ENCODE data around the gene C1QL2. TPM values are rescaled to one million over a fixed set of nuclear protein-coding genes. Genes with fewer than 3 reads are reported as not detected.

C1QL2 gene
- total RNA-seq, 1 experiment from 2014 or later: 1.5 TPM

DNA sequence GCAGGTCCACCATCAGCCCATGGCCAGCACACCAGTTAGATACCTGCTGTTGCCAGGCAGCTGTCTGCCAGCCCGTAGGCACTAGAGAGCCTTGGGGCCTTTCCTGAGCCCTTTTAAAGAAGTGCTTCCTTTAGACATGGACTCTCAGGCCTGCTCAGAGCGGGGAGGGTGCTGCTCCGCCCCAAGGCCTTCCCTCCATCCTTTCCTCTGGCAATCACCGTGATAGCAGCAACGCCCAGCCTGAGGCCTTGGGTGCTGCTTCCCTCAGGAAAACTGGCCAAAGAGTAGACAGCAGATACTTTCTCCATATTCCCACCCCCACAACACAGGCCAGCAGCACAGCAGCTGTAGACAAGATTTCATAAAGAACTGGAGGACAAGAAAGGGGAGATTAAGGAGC, 22.3 kb upstream of the C1QL2 start:
- TF ChIP-seq EZH2 (IDR thresholded peaks at IDR 0.05; ENCODE audit: borderline replicate concordance, low read depth, low read length, poor library complexity, severe bottlenecking): no peak
- TF ChIP-seq, protein P1, sequence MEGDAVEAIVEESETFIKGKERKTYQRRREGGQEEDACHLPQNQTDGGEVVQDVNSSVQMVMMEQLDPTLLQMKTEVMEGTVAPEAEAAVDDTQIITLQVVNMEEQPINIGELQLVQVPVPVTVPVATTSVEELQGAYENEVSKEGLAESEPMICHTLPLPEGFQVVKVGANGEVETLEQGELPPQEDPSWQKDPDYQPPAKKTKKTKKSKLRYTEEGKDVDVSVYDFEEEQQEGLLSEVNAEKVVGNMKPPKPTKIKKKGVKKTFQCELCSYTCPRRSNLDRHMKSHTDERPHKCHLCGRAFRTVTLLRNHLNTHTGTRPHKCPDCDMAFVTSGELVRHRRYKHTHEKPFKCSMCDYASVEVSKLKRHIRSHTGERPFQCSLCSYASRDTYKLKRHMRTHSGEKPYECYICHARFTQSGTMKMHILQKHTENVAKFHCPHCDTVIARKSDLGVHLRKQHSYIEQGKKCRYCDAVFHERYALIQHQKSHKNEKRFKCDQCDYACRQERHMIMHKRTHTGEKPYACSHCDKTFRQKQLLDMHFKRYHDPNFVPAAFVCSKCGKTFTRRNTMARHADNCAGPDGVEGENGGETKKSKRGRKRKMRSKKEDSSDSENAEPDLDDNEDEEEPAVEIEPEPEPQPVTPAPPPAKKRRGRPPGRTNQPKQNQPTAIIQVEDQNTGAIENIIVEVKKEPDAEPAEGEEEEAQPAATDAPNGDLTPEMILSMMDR (conservative IDR thresholded peaks at IDR 0.05; ENCODE audit: low read depth, low read length): no peak
- no peaks in the 10 kb centered on the region for H3K27me3 ChIP-seq (replicated peaks; ENCODE audit: insufficient read depth, low read depth, low read length, poor library complexity)
- BruUV-seq (replicated peaks): no TSS peak
- peaks cover 7% of the 10 kb centered on the region for H3K4me1 ChIP-seq (ENCODE audit: insufficient read depth, low read length, poor library complexity, severe bottlenecking)
- ChIA-PET POLR2A (ENCODE audit: low non-redundant PET) (no interaction called here), CTCF (no interaction called here)
- H3K9me3 ChIP-seq (ENCODE audit: low read depth, low read length, poor library complexity, severe bottlenecking): no peaks in the 10 kb centered on the region
- H3K27ac ChIP-seq (ENCODE audit: low read depth, low read length, poor library complexity, severe bottlenecking): no peak overlapping the region
- intact Hi-C loops (cut with micrococcal nuclease; ENCODE audit: unreplicated experiment): no loop called here
- no peak overlapping the region for H3K4me3 ChIP-seq (ENCODE audit: low read depth, low read length, poor library complexity, severe bottlenecking)
- DNase-seq (ENCODE audit: low spot score): no peak
- no peaks in the 10 kb centered on the region for H3K36me3 ChIP-seq (ENCODE audit: insufficient read depth, low read length, poor library complexity, severe bottlenecking)

DNA sequence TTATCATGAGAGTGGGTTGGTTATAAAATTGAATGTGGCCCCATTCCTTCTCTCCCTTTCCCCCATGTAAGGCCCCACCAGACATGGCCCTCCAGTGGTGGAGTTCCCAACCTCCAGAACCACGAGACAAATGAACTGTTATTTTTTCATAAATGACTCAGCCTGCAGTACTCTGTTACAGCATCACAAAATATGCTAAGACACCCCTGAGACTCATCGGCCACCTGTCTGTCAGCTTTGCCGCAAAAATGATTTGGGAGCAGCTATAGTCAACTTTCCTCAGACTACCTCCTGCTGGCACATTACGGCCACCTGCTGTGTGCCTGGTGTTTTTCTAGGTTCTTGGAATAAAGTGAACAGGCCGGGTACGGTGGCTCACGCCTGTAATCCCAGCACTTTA, 21.4 kb upstream of the C1QL2 start:
- Histone ChIP-seq H3K27me3 (replicated peaks; ENCODE audit: insufficient read depth, low read depth, low read length, poor library complexity) (no peaks in the 10 kb centered on the region), H3K4me3 (ENCODE audit: low read depth, low read length, poor library complexity, severe bottlenecking) (no peak overlapping the region), H3K27ac (ENCODE audit: low read depth, low read length, poor library complexity, severe bottlenecking) (no peak overlapping the region), H3K36me3 (ENCODE audit: insufficient read depth, low read length, poor library complexity, severe bottlenecking) (no peaks in the 10 kb centered on the region), H3K9me3 (ENCODE audit: low read depth, low read length, poor library complexity, severe bottlenecking) (no peaks in the 10 kb centered on the region), H3K4me1 (ENCODE audit: insufficient read depth, low read length, poor library complexity, severe bottlenecking) (peaks cover 7% of the 10 kb centered on the region)
- no TSS peak for BruUV-seq (replicated peaks)
- TF ChIP-seq, protein P1 (conservative IDR thresholded peaks at IDR 0.05; ENCODE audit: low read depth, low read length): no peak
- no peak for TF ChIP-seq EZH2 (IDR thresholded peaks at IDR 0.05; ENCODE audit: borderline replicate concordance, low read depth, low read length, poor library complexity, severe bottlenecking)
- no peak for DNase-seq (ENCODE audit: low spot score)
- POLR2A ChIA-PET (ENCODE audit: low non-redundant PET): no interaction called here
- CTCF ChIA-PET: no interaction called here
- intact Hi-C loops (cut with micrococcal nuclease; ENCODE audit: unreplicated experiment): loop anchor here (5.0 kb wide), 1 partner anchor 298 kb away; no protein-coding TSS in a partner anchor

DNA sequence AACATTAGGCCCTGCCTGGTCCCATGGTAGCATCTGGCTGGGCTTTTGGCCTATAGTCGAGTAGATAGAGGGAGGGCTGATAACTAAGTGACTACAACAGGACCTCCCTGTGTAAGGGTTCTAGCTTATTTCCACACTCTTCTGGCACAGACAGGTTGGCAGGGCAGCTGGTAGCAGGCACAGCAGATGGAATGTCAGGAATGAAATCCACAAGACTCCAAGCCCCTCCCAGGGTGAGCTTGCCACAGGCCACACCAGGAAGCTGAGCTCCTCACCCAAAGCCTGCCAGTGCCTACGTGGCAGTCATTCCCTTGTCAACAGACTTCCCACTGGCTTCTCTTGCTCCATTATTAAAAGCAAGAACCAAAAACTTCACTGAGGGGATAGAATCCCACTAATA, 20.7 kb upstream of the C1QL2 start:
- Histone ChIP-seq H3K36me3 (ENCODE audit: insufficient read depth, low read length, poor library complexity, severe bottlenecking) (no peaks in the 10 kb centered on the region), H3K4me1 (ENCODE audit: insufficient read depth, low read length, poor library complexity, severe bottlenecking) (peaks cover 7% of the 10 kb centered on the region), H3K27me3 (replicated peaks; ENCODE audit: insufficient read depth, low read depth, low read length, poor library complexity) (no peaks in the 10 kb centered on the region), H3K4me3 (ENCODE audit: low read depth, low read length, poor library complexity, severe bottlenecking) (no peak overlapping the region), H3K9me3 (ENCODE audit: low read depth, low read length, poor library complexity, severe bottlenecking) (no peaks in the 10 kb centered on the region), H3K27ac (ENCODE audit: low read depth, low read length, poor library complexity, severe bottlenecking) (no peak overlapping the region)
- intact Hi-C loops (cut with micrococcal nuclease; ENCODE audit: unreplicated experiment): loop anchor here (5.0 kb wide), 1 partner anchor 297 kb away; no protein-coding TSS in a partner anchor
- POLR2A ChIA-PET (ENCODE audit: low non-redundant PET): no interaction called here
- no peak for DNase-seq (ENCODE audit: low spot score)
- CTCF ChIA-PET: no interaction called here
- BruUV-seq (replicated peaks): no TSS peak
- TF ChIP-seq EZH2 (IDR thresholded peaks at IDR 0.05; ENCODE audit: borderline replicate concordance, low read depth, low read length, poor library complexity, severe bottlenecking): no peak
- TF ChIP-seq, protein P1 (conservative IDR thresholded peaks at IDR 0.05; ENCODE audit: low read depth, low read length): no peak

Data from A673 (cell line).